HCT116 (cell line): ENCODE measurements around the gene KIF7. TPM values are rescaled to one million over a fixed set of nuclear protein-coding genes. Genes with fewer than 3 reads are reported as not detected.

Source experiments
- ATAC-seq: fragments of 200-7000 bp; cut with Tn5 transposase; 2 replicates; pipeline ENCODE4 v1.9.1; 2020; ENCODE audit warnings: mild to moderate bottlenecking, moderate library complexity
- BruUV-seq: library from RNA; stranded (reverse); fragments of 400-500 nt; replicated peaks from 2 replicates; lab custom pipeline; 2021; lab: Mats Ljungman, UMichigan
- CTCF ChIA-PET: fragments of 300-600 bp; sonication (Branson Sonifier 250); formaldehyde crosslinking; loops from one replicate; lab custom pipeline; 2021; ENCODE audit warnings: antibody characterized with exemption; lab: Charles Lee
- POLR2A ChIA-PET: fragments of 300-600, 350-600 bp; sonication (Branson Sonifier 250); formaldehyde crosslinking; loops from one replicate; lab custom pipeline; 2021; ENCODE audit warnings: antibody characterized with exemption; lab: Charles Lee
- RAD21 ChIA-PET, 2 experiments: fragments of 300-600 bp; sonication (Branson Sonifier 250); formaldehyde crosslinking; loops; one replicate each; lab custom pipeline; 2023; ENCODE audit warnings: low total read pairs in 2 of 2; ENCODE audit not compliant: uncharacterized antibody in 2 of 2, unreplicated experiment in 2 of 2, low non-redundant PET in 1 of 2; lab: Charles Lee
- DNase-seq: peaks from one replicate; pipeline ENCODE4 v3.0.0-alpha.2; 2010; ENCODE audit warnings: low read depth, low spot score
- H2AFZ ChIP-seq: fragments of 200-600 bp; shearing (Covaris generic), sonication (generic); 2 replicates; pipeline ENCODE4 v1.6.1; 2017; ENCODE audit warnings: low read depth, mixed run types, mixed read lengths, antibody characterized with exemption, low read length; ENCODE audit not compliant: poor library complexity, severe bottlenecking
- H3K27ac ChIP-seq: 2 replicates; pipeline ENCODE4 v1.5.1; 2012; ENCODE audit warnings: low read depth, low read length
- H3K27me3 ChIP-seq: fragments of 200-600 bp; sonication (generic); 2 replicates; pipeline ENCODE4 v1.6.1; 2016; ENCODE audit warnings: mixed run types, low read length, mixed read lengths; ENCODE audit not compliant: insufficient read depth
- H3K36me3 ChIP-seq, 2 experiments: fragments of 200-500 bp in 1 of 2; fragments of 200-600 bp in 1 of 2; sonication (Bioruptor generic) in 1 of 2; sonication (generic) in 1 of 2; 2 replicates each; pipeline versions ENCODE4 v1.5.1 to v1.6.1; 2014 to 2016; ENCODE audit warnings: low read length in 2 of 2, inconsistent platforms in 1 of 2, mixed read lengths in 1 of 2, mixed run types in 1 of 2; ENCODE audit not compliant: insufficient read depth in 2 of 2, control insufficient read depth in 1 of 2
- H3K4me1 ChIP-seq, 2 experiments: fragments of 200-600 bp in 1 of 2; sonication (generic) in 1 of 2; 2 replicates each; pipeline versions ENCODE4 v1.5.1 to v1.6.1; 2012 to 2017; ENCODE audit warnings: low read length in 2 of 2, inconsistent platforms in 1 of 2, mild to moderate bottlenecking in 1 of 2, mixed read lengths in 1 of 2, mixed run types in 1 of 2, moderate library complexity in 1 of 2; ENCODE audit not compliant: insufficient read depth in 2 of 2, control insufficient read depth in 1 of 2
- H3K4me2 ChIP-seq: fragments of 200-600 bp; sonication (generic); 2 replicates; pipeline ENCODE4 v1.6.1; 2017; ENCODE audit warnings: mixed run types, low read length, mixed read lengths
- H3K4me3 ChIP-seq, 2 experiments: fragments of 200-600 bp in 1 of 2; sonication (generic) in 1 of 2; replicated peaks in 1 of 2; 2 replicates each; pipeline ENCODE4 v1.5.1; 2011 to 2016; ENCODE audit warnings: low read length in 2 of 2, control low read depth in 1 of 2, low read depth in 1 of 2, mild to moderate bottlenecking in 1 of 2, mixed read lengths in 1 of 2, mixed run types in 1 of 2
- H3K79me2 ChIP-seq: fragments of 200-600 bp; sonication (generic); 2 replicates; pipeline ENCODE4 v1.6.1; 2017; ENCODE audit warnings: mild to moderate bottlenecking, mixed run types, low read length, moderate library complexity, mixed read lengths; ENCODE audit not compliant: insufficient read depth
- H3K9ac ChIP-seq: fragments of 200-600 bp; sonication (generic); 2 replicates; pipeline ENCODE4 v1.6.1; 2016; ENCODE audit warnings: low read length, mixed read lengths
- H3K9me2 ChIP-seq: fragments of 200-600 bp; sonication (generic), shearing (Covaris generic); 2 replicates; pipeline ENCODE4 v1.6.1; 2017; ENCODE audit warnings: mixed run types, mild to moderate bottlenecking, moderate library complexity; ENCODE audit not compliant: insufficient read depth
- H3K9me3 ChIP-seq, 2 experiments: fragments of 200-500 bp in 1 of 2; fragments of 200-600 bp in 1 of 2; sonication (Bioruptor generic) in 1 of 2; sonication (generic) in 1 of 2; 2 replicates each; pipeline ENCODE4 v1.6.1; 2014 to 2017; ENCODE audit warnings: low read length in 2 of 2, mixed read lengths in 2 of 2, inconsistent platforms in 1 of 2, low read depth in 1 of 2, mild to moderate bottlenecking in 1 of 2, mixed run types in 1 of 2, moderate library complexity in 1 of 2; ENCODE audit not compliant: control insufficient read depth in 1 of 2, insufficient read depth in 1 of 2
- H4K20me1 ChIP-seq: fragments of 200-600 bp; sonication (generic), shearing (Covaris generic); 2 replicates; pipeline ENCODE4 v1.6.1; 2017; ENCODE audit warnings: mixed run types, mild to moderate bottlenecking, moderate library complexity; ENCODE audit not compliant: insufficient read depth
- CEBPB ChIP-seq: IDR thresholded peaks from 2 replicates; pipeline ENCODE4 v1.6.1; 2012; ENCODE audit warnings: low read depth
- EZH2 ChIP-seq: fragments of 200-600 bp; sonication (generic); IDR thresholded peaks from 2 replicates; pipeline ENCODE4 v1.6.1; 2017; ENCODE audit warnings: antibody characterized with exemption, mixed run types
- POLR2AphosphoS5 ChIP-seq: IDR thresholded peaks from 2 replicates; pipeline ENCODE4 v1.6.1; 2011; ENCODE audit warnings: mild to moderate bottlenecking, low read depth, low read length, moderate library complexity
- RAD21 ChIP-seq: IDR thresholded peaks from 2 replicates; pipeline ENCODE4 v1.6.1; 2012; ENCODE audit warnings: low read depth, mild to moderate bottlenecking
- ZFX ChIP-seq: fragments of 450-650 bp; IDR thresholded peaks from 2 replicates; pipeline ENCODE4 v1.6.1; 2017
- ZNF274 ChIP-seq: fragments of 200-500 bp; sonication (Bioruptor generic); IDR thresholded peaks from 2 replicates; pipeline ENCODE4 v1.6.1; 2014; ENCODE audit warnings: mild to moderate bottlenecking, low read depth, low read length, inconsistent platforms
- intact Hi-C: fragments of 100-400 bp; cut with micrococcal nuclease; formaldehyde crosslinking; loops from 2 replicates; pipeline ENCODE4 v1.10.0; 2022
- total RNA-seq: library from RNA; stranded (reverse); gene quantifications from one replicate; pipeline ENCODE4 v1.2.1, GENCODE V29; 2021; ENCODE audit not compliant: unreplicated experiment
- TF ChIP-seq, protein P1 (sequence below): IDR thresholded peaks from 2 replicates; pipeline ENCODE4 v1.6.1; 2012
- TF ChIP-seq, protein P2 (sequence below): IDR thresholded peaks from 2 replicates; pipeline ENCODE4 v1.6.1; 2012
- TF ChIP-seq, protein P3 (sequence below): IDR thresholded peaks from 2 replicates; pipeline ENCODE4 v1.6.1; 2012; ENCODE audit warnings: low read depth

The KIF7 gene
- total RNA-seq, 1 experiment from 2014 or later, result 0.12 TPM

DNA sequence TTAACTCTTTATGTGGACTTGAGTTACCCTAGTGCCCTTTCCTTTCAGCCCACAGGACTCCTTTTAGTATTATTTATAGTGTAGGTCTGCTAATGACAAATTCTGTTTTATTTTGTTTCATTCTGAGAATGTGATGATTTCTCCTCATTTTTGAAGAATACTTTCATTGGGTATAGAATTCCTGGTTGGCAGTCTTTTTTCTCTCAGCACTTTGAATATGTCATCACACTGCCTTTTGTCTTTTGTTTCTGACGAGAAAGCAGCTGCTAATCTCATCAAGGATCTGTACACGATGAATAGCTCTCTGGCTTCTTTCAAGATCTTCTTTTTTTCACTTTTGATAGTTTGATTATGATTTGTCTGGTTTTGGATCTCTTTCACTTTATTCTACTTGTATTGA lies 42.2 kb downstream of the KIF7 start:
- POLR2A ChIA-PET, result no interaction called here

More for the DNA sequence above, 42.2 kb downstream of the KIF7 start:
- Histone ChIP-seq H3K79me2 (peaks cover 46% of the 10 kb centered on the region), H2AFZ (no peak overlapping the region), H3K4me2 (no peak overlapping the region), H3K9me3 (no peaks in the 10 kb centered on the region), H4K20me1 (no peaks in the 10 kb centered on the region), H3K4me1 (no peaks in the 10 kb centered on the region)
- no TSS peak for BruUV-seq
- RAD21 ChIA-PET, result no interaction called here
- ATAC-seq, result no peak
- intact Hi-C loops, result no loop called here
- no peak for DNase-seq
- no peak for TF ChIP-seq ZNF274
- TF ChIP-seq ZFX, result no peak
- TF ChIP-seq, protein P1, sequence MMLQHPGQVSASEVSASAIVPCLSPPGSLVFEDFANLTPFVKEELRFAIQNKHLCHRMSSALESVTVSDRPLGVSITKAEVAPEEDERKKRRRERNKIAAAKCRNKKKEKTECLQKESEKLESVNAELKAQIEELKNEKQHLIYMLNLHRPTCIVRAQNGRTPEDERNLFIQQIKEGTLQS, result no peak
- TF ChIP-seq EZH2, result no peak
- TF ChIP-seq CEBPB, result no peak
- TF ChIP-seq, protein P2, sequence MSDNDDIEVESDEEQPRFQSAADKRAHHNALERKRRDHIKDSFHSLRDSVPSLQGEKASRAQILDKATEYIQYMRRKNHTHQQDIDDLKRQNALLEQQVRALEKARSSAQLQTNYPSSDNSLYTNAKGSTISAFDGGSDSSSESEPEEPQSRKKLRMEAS, result no peak
- TF ChIP-seq POLR2AphosphoS5, result no peak
- no peak for TF ChIP-seq RAD21
- TF ChIP-seq, protein P3, sequence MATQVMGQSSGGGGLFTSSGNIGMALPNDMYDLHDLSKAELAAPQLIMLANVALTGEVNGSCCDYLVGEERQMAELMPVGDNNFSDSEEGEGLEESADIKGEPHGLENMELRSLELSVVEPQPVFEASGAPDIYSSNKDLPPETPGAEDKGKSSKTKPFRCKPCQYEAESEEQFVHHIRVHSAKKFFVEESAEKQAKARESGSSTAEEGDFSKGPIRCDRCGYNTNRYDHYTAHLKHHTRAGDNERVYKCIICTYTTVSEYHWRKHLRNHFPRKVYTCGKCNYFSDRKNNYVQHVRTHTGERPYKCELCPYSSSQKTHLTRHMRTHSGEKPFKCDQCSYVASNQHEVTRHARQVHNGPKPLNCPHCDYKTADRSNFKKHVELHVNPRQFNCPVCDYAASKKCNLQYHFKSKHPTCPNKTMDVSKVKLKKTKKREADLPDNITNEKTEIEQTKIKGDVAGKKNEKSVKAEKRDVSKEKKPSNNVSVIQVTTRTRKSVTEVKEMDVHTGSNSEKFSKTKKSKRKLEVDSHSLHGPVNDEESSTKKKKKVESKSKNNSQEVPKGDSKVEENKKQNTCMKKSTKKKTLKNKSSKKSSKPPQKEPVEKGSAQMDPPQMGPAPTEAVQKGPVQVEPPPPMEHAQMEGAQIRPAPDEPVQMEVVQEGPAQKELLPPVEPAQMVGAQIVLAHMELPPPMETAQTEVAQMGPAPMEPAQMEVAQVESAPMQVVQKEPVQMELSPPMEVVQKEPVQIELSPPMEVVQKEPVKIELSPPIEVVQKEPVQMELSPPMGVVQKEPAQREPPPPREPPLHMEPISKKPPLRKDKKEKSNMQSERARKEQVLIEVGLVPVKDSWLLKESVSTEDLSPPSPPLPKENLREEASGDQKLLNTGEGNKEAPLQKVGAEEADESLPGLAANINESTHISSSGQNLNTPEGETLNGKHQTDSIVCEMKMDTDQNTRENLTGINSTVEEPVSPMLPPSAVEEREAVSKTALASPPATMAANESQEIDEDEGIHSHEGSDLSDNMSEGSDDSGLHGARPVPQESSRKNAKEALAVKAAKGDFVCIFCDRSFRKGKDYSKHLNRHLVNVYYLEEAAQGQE, result no peak
- TF ChIP-seq, all 23 proteins: peak for 0
- no peaks in the 10 kb centered on the region for H3K9me2 ChIP-seq
- no peaks in the 10 kb centered on the region for H3K27me3 ChIP-seq
- H3K9ac ChIP-seq, result no peak overlapping the region
- CTCF ChIA-PET, result no interaction called here
- no peak overlapping the region for H3K27ac ChIP-seq
- H3K4me3 ChIP-seq, result no peak overlapping the region
- peaks cover 50 to 65% of the 10 kb centered on the region in 2 experiments for H3K36me3 ChIP-seq
